ENCODE data around the gene FNIP1. TPM values are rescaled to one million over a fixed set of nuclear protein-coding genes. Genes with fewer than 3 reads are reported as not detected.

Gene FNIP1
- polyA plus RNA-seq, 1 of the 3 experiments (the other 2 are of a cell fraction), result 2.4 TPM

DNA sequence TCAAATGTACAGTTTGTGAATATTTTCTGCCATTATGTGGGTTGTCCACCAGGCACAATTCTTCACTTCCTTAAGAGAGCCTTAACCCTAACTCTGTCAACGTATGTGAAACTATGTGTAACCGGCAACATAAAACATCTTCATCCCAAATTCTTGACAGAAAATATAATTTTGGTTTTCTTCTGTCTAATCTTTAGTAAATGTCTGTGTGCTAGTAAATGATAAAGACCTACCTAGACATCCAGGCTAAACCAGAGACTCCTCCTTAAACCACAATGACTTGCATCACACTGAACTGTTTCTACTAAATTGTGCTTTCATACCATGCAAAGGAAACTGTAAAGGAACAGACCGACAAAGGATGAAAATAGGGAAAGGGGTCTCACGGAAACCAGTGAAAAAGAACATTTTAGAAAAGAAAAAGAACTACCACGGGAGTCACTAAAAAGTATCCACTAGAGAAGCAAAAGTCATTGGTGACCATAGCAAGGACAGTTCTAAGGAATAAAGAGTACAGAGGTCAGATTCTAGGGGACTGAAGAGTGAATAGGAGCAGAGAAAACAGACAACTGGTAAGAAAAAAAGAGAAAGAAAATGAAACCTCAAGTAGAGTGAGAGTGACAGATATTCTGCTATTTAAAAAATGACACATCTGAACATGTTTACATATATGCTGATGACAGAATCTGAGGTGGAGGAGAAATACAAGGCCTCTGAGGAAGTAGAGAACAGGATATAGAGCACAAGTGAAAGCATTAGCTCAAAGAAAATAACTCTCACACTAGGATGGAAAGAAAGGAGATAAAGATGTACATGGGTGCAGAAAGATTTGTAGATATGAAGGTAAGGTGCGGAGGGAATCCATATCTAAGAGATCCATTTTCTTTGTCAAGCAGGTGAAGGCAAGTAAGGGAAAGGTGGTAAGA, 49.4 kb downstream of the FNIP1 start:
- Histone ChIP-seq H3F3A (replicated peaks; ENCODE audit: insufficient read depth) (no peaks in the 10 kb centered on the region), H3K9ac (no peak overlapping the region), H3K4me3 (ENCODE audit: low read depth in 2 of 2, low read length in 1 of 2) (no peak overlapping the region), H3K36me3 (replicated peaks in 1 of 2; ENCODE audit: control insufficient read depth in 1 of 2, insufficient read depth in 2 of 2, low read length in 1 of 2) (peaks cover 10% of the 10 kb centered on the region in 2 experiments), H3K27me3 (ENCODE audit: insufficient read depth) (no peaks in the 10 kb centered on the region), H3K27ac (ENCODE audit: low read depth in 2 of 2, low read length in 1 of 2) (no peak overlapping the region), H3K4me2 (no peak overlapping the region), H2AFZ (ENCODE audit: low read depth) (no peak overlapping the region), H3K9me2 (no peaks in the 10 kb centered on the region), H3K4me1 (ENCODE audit: control insufficient read depth in 1 of 2, insufficient read depth in 2 of 2, low read depth in 1 of 2, low read length in 1 of 2) (no peaks in the 10 kb centered on the region), H3K79me2 (ENCODE audit: insufficient read depth) (peaks cover 85% of the 10 kb centered on the region), H3K9me3 (no peaks in the 10 kb centered on the region), H4K20me1 (ENCODE audit: insufficient read depth) (peaks cover 37% of the 10 kb centered on the region)
- DNase-seq, result no peak
- ChIA-PET POLR2A (no interaction called here), CTCF (no interaction called here)
- 96% methylated on average over 6 of the region's 6 CpGs for WGBS (ENCODE audit: low lambda C conversion rate)
- TF ChIP-seq RAD21 (IDR thresholded peaks at IDR 0.05; ENCODE audit: low read length), result no peak
- no peak for TF ChIP-seq GABPA (IDR thresholded peaks at IDR 0.05; ENCODE audit: low read depth)
- TF ChIP-seq, protein P1, sequence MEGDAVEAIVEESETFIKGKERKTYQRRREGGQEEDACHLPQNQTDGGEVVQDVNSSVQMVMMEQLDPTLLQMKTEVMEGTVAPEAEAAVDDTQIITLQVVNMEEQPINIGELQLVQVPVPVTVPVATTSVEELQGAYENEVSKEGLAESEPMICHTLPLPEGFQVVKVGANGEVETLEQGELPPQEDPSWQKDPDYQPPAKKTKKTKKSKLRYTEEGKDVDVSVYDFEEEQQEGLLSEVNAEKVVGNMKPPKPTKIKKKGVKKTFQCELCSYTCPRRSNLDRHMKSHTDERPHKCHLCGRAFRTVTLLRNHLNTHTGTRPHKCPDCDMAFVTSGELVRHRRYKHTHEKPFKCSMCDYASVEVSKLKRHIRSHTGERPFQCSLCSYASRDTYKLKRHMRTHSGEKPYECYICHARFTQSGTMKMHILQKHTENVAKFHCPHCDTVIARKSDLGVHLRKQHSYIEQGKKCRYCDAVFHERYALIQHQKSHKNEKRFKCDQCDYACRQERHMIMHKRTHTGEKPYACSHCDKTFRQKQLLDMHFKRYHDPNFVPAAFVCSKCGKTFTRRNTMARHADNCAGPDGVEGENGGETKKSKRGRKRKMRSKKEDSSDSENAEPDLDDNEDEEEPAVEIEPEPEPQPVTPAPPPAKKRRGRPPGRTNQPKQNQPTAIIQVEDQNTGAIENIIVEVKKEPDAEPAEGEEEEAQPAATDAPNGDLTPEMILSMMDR (IDR thresholded peaks at IDR 0.05), result no peak
- no peak for TF ChIP-seq ELF1 (IDR thresholded peaks at IDR 0.05)
- TF ChIP-seq FOSL2 (IDR thresholded peaks at IDR 0.05; ENCODE audit: borderline replicate concordance, low read depth), result no peak
- no peak for TF ChIP-seq NRF1 (IDR thresholded peaks at IDR 0.05; ENCODE audit: low read depth, low read length)
- TF ChIP-seq CHD2 (IDR thresholded peaks at IDR 0.05; ENCODE audit: low read length, partially characterized antibody), result no peak
- no peak for TF ChIP-seq POLR2AphosphoS5 (IDR thresholded peaks at IDR 0.05; ENCODE audit: low read depth, low read length)
- no peak for TF ChIP-seq RFX5 (IDR thresholded peaks at IDR 0.05; ENCODE audit: low read length)

DNA sequence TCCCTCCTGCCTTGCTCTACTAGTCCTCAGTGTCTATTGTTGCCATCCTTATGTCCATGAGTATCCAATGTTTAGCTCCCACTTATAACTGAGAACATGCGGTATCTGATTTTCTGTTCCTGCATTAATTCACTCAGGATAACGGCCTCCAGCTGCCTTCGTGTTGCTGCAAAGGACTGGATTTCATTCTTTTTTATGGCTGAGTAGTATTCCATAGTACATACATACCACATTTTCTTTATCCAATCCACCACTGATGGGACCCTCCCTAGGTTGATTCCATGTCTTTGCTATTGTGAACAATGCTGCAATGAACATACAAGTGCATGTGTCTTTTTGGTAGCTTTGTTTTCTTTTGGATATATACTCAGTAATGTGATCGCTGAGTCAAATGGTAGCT, 50.4 kb downstream of the FNIP1 start:
- Histone ChIP-seq H3F3A (replicated peaks; ENCODE audit: insufficient read depth) (peaks cover 5% of the 10 kb centered on the region), H3K4me1 (ENCODE audit: control insufficient read depth in 1 of 2, insufficient read depth in 2 of 2, low read depth in 1 of 2, low read length in 1 of 2) (no peaks in the 10 kb centered on the region), H3K27ac (ENCODE audit: low read depth in 2 of 2, low read length in 1 of 2) (no peak overlapping the region), H2AFZ (ENCODE audit: low read depth) (no peak overlapping the region), H3K9me2 (no peaks in the 10 kb centered on the region), H4K20me1 (ENCODE audit: insufficient read depth) (peaks cover 37% of the 10 kb centered on the region), H3K36me3 (replicated peaks in 1 of 2; ENCODE audit: control insufficient read depth in 1 of 2, insufficient read depth in 2 of 2, low read length in 1 of 2) (peaks cover 16 to 21% of the 10 kb centered on the region in 2 experiments), H3K9me3 (no peaks in the 10 kb centered on the region), H3K9ac (no peak overlapping the region), H3K27me3 (ENCODE audit: insufficient read depth) (no peaks in the 10 kb centered on the region), H3K4me2 (no peak overlapping the region), H3K4me3 (ENCODE audit: low read depth in 2 of 2, low read length in 1 of 2) (no peak overlapping the region), H3K79me2 (ENCODE audit: insufficient read depth) (peaks cover 84% of the 10 kb centered on the region)
- no peak for DNase-seq
- ChIA-PET CTCF (no interaction called here), POLR2A (no interaction called here)
- TF ChIP-seq SIN3A (IDR thresholded peaks at IDR 0.05; ENCODE audit: borderline replicate concordance, low read depth, low read length), result no peak
- TF ChIP-seq TEAD4 (IDR thresholded peaks at IDR 0.05; ENCODE audit: borderline replicate concordance, insufficient read depth), result no peak
- no peak for TF ChIP-seq FOXJ3 (CRISPR knock-in tag; IDR thresholded peaks at IDR 0.05)
- no peak for TF ChIP-seq MEF2A (IDR thresholded peaks at IDR 0.05; ENCODE audit: borderline replicate concordance, low read depth)
- TF ChIP-seq EP300 (IDR thresholded peaks at IDR 0.05; ENCODE audit: borderline replicate concordance in 1 of 2, low read depth in 1 of 2, low read length in 1 of 2), result no peak
- no peak for TF ChIP-seq JUND (IDR thresholded peaks at IDR 0.05)
- TF ChIP-seq, protein P2, sequence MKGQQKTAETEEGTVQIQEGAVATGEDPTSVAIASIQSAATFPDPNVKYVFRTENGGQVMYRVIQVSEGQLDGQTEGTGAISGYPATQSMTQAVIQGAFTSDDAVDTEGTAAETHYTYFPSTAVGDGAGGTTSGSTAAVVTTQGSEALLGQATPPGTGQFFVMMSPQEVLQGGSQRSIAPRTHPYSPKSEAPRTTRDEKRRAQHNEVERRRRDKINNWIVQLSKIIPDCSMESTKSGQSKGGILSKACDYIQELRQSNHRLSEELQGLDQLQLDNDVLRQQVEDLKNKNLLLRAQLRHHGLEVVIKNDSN (IDR thresholded peaks at IDR 0.05; ENCODE audit: borderline replicate concordance, low read depth), result no peak
- no peak for TF ChIP-seq POLR2AphosphoS5 (IDR thresholded peaks at IDR 0.05; ENCODE audit: low read depth, low read length)
- TF ChIP-seq GABPA (IDR thresholded peaks at IDR 0.05; ENCODE audit: low read depth), result no peak
- TF ChIP-seq, protein P3, sequence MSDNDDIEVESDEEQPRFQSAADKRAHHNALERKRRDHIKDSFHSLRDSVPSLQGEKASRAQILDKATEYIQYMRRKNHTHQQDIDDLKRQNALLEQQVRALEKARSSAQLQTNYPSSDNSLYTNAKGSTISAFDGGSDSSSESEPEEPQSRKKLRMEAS (IDR thresholded peaks at IDR 0.05; ENCODE audit: low read depth), result no peak
- no peak for TF ChIP-seq ELF1 (IDR thresholded peaks at IDR 0.05)
- TF ChIP-seq YY1 (IDR thresholded peaks at IDR 0.05; ENCODE audit: low read depth), result no peak
- no peak for TF ChIP-seq NFIC (IDR thresholded peaks at IDR 0.05; ENCODE audit: borderline replicate concordance)
- TF ChIP-seq, protein P4, sequence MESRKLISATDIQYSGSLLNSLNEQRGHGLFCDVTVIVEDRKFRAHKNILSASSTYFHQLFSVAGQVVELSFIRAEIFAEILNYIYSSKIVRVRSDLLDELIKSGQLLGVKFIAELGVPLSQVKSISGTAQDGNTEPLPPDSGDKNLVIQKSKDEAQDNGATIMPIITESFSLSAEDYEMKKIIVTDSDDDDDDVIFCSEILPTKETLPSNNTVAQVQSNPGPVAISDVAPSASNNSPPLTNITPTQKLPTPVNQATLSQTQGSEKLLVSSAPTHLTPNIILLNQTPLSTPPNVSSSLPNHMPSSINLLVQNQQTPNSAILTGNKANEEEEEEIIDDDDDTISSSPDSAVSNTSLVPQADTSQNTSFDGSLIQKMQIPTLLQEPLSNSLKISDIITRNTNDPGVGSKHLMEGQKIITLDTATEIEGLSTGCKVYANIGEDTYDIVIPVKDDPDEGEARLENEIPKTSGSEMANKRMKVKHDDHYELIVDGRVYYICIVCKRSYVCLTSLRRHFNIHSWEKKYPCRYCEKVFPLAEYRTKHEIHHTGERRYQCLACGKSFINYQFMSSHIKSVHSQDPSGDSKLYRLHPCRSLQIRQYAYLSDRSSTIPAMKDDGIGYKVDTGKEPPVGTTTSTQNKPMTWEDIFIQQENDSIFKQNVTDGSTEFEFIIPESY (IDR thresholded peaks at IDR 0.05; ENCODE audit: borderline replicate concordance, low read depth), result no peak
- no peak for TF ChIP-seq TAF1 (IDR thresholded peaks at IDR 0.05; ENCODE audit: borderline replicate concordance, low read depth, low read length)
- TF ChIP-seq, protein P5, sequence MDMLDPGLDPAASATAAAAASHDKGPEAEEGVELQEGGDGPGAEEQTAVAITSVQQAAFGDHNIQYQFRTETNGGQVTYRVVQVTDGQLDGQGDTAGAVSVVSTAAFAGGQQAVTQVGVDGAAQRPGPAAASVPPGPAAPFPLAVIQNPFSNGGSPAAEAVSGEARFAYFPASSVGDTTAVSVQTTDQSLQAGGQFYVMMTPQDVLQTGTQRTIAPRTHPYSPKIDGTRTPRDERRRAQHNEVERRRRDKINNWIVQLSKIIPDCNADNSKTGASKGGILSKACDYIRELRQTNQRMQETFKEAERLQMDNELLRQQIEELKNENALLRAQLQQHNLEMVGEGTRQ (IDR thresholded peaks at IDR 0.05; ENCODE audit: borderline replicate concordance, low read depth, low read length), result no peak
- TF ChIP-seq TCF12 (IDR thresholded peaks at IDR 0.05), result no peak
- WGBS (ENCODE audit: low lambda C conversion rate), result 97% methylated on average over 4 of the region's 4 CpGs
